Gastrocnemius medialis (tissue), 4 donors: ENCODE measurements around the gene ATG7.

Experiments used
- CTCF ChIP-seq, 5 experiments: fragments of 450-650 bp in 3 of 5; fragments of 200-600 bp in 2 of 5; sonication (generic) in 2 of 5; IDR thresholded peaks in 4 of 5; conservative IDR thresholded peaks in 1 of 5; 1 replicate in 4 of 5; 2 replicates in 1 of 5; pipeline ENCODE4 v1.5.1; 2016 to 2019; ENCODE audit warnings: antibody characterized with exemption in 5 of 5, mild to moderate bottlenecking in 3 of 5, moderate library complexity in 3 of 5
- POLR2A ChIP-seq, 2 donors: fragments of 450-650 bp; IDR thresholded peaks; one replicate each; pipeline ENCODE4 v1.6.1; 2017; ENCODE audit warnings: antibody characterized with exemption in 2 of 2, mild to moderate bottlenecking in 2 of 2, moderate library complexity in 2 of 2

GRCh38 chr3:11457135-11457534 lies 184.9 kb downstream of the ATG7 start:
- TF ChIP-seq CTCF (IDR thresholded peaks at IDR 0.05 in 4 of 5, conservative IDR thresholded peaks at IDR 0.05 in 1 of 5) (no peak), POLR2A (IDR thresholded peaks at IDR 0.05) (no peak)
